SK-N-SH (cell line): ENCODE results near the gene ST7. TPM values are rescaled to one million over a fixed set of nuclear protein-coding genes. Genes with fewer than 3 reads are reported as not detected.
A peak's percentile ranks its signal among the peaks of the same experiment; 100 is the strongest.

Source experiments
- CTCF ChIA-PET: fragments of 300-600, 350-600 bp; formaldehyde crosslinking; extraction: SDS; loops from one replicate; lab custom pipeline; 2021; lab: Yijun Ruan, JAX
- POLR2A ChIA-PET: fragments of 350-600 bp; sonication (Branson Sonifier 250); formaldehyde crosslinking; extraction: SDS; loops from one replicate; lab custom pipeline; 2020; ENCODE audit warnings: antibody characterized with exemption, inconsistent platforms; lab: Yijun Ruan, JAX
- DNase-seq: peaks from one replicate; pipeline ENCODE4 v3.0.0; 2012
- H2AFZ ChIP-seq: fragments of 200-600 bp; sonication (generic); 2 replicates; pipeline ENCODE4 v1.8.1; 2016; ENCODE audit warnings: antibody characterized with exemption, mild to moderate bottlenecking, low read depth
- H3F3A ChIP-seq: fragments of 200-600 bp; sonication (generic); replicated peaks from 2 replicates; pipeline ENCODE3; 2016; ENCODE audit warnings: antibody characterized with exemption, mild to moderate bottlenecking; ENCODE audit not compliant: insufficient read depth
- H3K27ac ChIP-seq, 2 experiments: fragments of 200-500 bp in 1 of 2; fragments of 200-600 bp in 1 of 2; sonication (Bioruptor generic) in 1 of 2; sonication (generic), shearing (Covaris generic) in 1 of 2; 2 replicates each; pipeline versions ENCODE4 v1.5.1 to v1.6.1; 2014 to 2016; ENCODE audit warnings: low read depth in 2 of 2, inconsistent platforms in 1 of 2, low read length in 1 of 2, mild to moderate bottlenecking in 1 of 2, mixed read lengths in 1 of 2
- H3K27me3 ChIP-seq: fragments of 200-600 bp; sonication (generic), shearing (Covaris generic); 2 replicates; pipeline ENCODE4 v1.6.1; 2016; ENCODE audit warnings: mixed run types; ENCODE audit not compliant: insufficient read depth
- H3K36me3 ChIP-seq, 2 experiments: fragments of 200-500 bp in 1 of 2; fragments of 200-600 bp in 1 of 2; sonication (Bioruptor generic) in 1 of 2; sonication (generic) in 1 of 2; replicated peaks in 1 of 2; 2 replicates each; pipeline versions ENCODE3 to v1.5.1; 2014 to 2016; ENCODE audit warnings: low read length in 1 of 2, mild to moderate bottlenecking in 1 of 2; ENCODE audit not compliant: insufficient read depth in 2 of 2, control insufficient read depth in 1 of 2
- H3K4me1 ChIP-seq, 2 experiments: fragments of 200-500 bp in 1 of 2; fragments of 200-600 bp in 1 of 2; sonication (Bioruptor generic) in 1 of 2; sonication (generic), shearing (Covaris generic) in 1 of 2; 2 replicates each; pipeline versions ENCODE4 v1.5.1 to v1.6.1; 2014 to 2016; ENCODE audit warnings: low read depth in 1 of 2, low read length in 1 of 2, mixed run types in 1 of 2; ENCODE audit not compliant: insufficient read depth in 2 of 2, control insufficient read depth in 1 of 2
- H3K4me2 ChIP-seq: fragments of 200-600 bp; sonication (generic), shearing (Covaris generic); 2 replicates; pipeline ENCODE4 v1.6.1; 2017; ENCODE audit warnings: mixed run types
- H3K4me3 ChIP-seq, 2 experiments: fragments of 200-500 bp in 1 of 2; fragments of 200-600 bp in 1 of 2; sonication (Bioruptor generic) in 1 of 2; sonication (generic), shearing (Covaris generic) in 1 of 2; 2 replicates each; pipeline versions ENCODE4 v1.5.1 to v1.8.1; 2014 to 2016; ENCODE audit warnings: low read depth in 2 of 2, inconsistent platforms in 1 of 2, low read length in 1 of 2, mild to moderate bottlenecking in 1 of 2, mixed read lengths in 1 of 2, moderate library complexity in 1 of 2
- H3K79me2 ChIP-seq: fragments of 200-600 bp; sonication (generic); 2 replicates; pipeline ENCODE4 v1.8.1; 2017; ENCODE audit warnings: mild to moderate bottlenecking; ENCODE audit not compliant: insufficient read depth
- H3K9ac ChIP-seq: fragments of 200-600 bp; sonication (generic); 2 replicates; pipeline ENCODE4 v1.6.1; 2017; ENCODE audit warnings: mixed run types
- H3K9me2 ChIP-seq: fragments of 200-600 bp; sonication (generic); 2 replicates; pipeline ENCODE4 v1.6.1; 2017; ENCODE audit warnings: mixed run types
- H3K9me3 ChIP-seq: fragments of 200-600 bp; sonication (generic); 2 replicates; pipeline ENCODE4 v1.6.1; 2017; ENCODE audit warnings: mixed run types, mild to moderate bottlenecking, moderate library complexity
- H4K20me1 ChIP-seq: fragments of 200-600 bp; sonication (generic); 2 replicates; pipeline ENCODE4 v1.6.1; 2017; ENCODE audit warnings: mild to moderate bottlenecking, mixed run types; ENCODE audit not compliant: insufficient read depth
- CHD2 ChIP-seq: fragments of 150-350 bp; IDR thresholded peaks from 2 replicates; pipeline ENCODE4 v1.6.1; 2018; ENCODE audit warnings: low read length; ENCODE audit not compliant: partially characterized antibody
- CTCF ChIP-seq: fragments of 200-600 bp; sonication (generic); IDR thresholded peaks from 2 replicates; pipeline ENCODE4 v1.6.1; 2017; ENCODE audit warnings: antibody characterized with exemption, mild to moderate bottlenecking, moderate library complexity
- ELF1 ChIP-seq: IDR thresholded peaks from 2 replicates; pipeline ENCODE4 v1.4.0; 2012
- FOSL2 ChIP-seq: IDR thresholded peaks from 2 replicates; pipeline ENCODE4 v1.4.0; 2012; ENCODE audit warnings: low read depth, mild to moderate bottlenecking, moderate library complexity, borderline replicate concordance
- FOXM1 ChIP-seq: IDR thresholded peaks from 2 replicates; pipeline ENCODE4 v1.4.0; 2012; ENCODE audit warnings: low read depth, mild to moderate bottlenecking
- GABPA ChIP-seq: IDR thresholded peaks from 2 replicates; pipeline ENCODE4 v1.4.0; 2012; ENCODE audit warnings: low read depth, mild to moderate bottlenecking
- GATA2 ChIP-seq: sonication (generic); formaldehyde crosslinking; IDR thresholded peaks from 2 replicates; pipeline ENCODE4 v1.5.0; 2020; ENCODE audit warnings: mild to moderate bottlenecking, missing genetic modification reagents
- NFIC ChIP-seq: IDR thresholded peaks from 2 replicates; pipeline ENCODE4 v1.4.0; 2012; ENCODE audit warnings: borderline replicate concordance
- NRF1 ChIP-seq: IDR thresholded peaks from 2 replicates; pipeline ENCODE4 v1.6.1; 2012; ENCODE audit warnings: low read depth, mild to moderate bottlenecking, low read length
- RAD21 ChIP-seq: IDR thresholded peaks from 2 replicates; pipeline ENCODE4 v1.6.1; 2012; ENCODE audit warnings: mild to moderate bottlenecking, low read length
- RCOR1 ChIP-seq: fragments of 150-350 bp; IDR thresholded peaks from 2 replicates; pipeline ENCODE4 v1.6.1; 2017; ENCODE audit warnings: antibody characterized with exemption, low read length
- RFX5 ChIP-seq: IDR thresholded peaks from 2 replicates; pipeline ENCODE4 v1.6.1; 2012; ENCODE audit warnings: mild to moderate bottlenecking, improper control_type of control experiment, low read length
- RXRA ChIP-seq: IDR thresholded peaks from 2 replicates; pipeline ENCODE4 v1.4.0; 2012; ENCODE audit warnings: low read depth, mild to moderate bottlenecking, borderline replicate concordance
- SIN3A ChIP-seq: IDR thresholded peaks from 2 replicates; pipeline ENCODE4 v1.6.1; 2012; ENCODE audit warnings: low read depth, mild to moderate bottlenecking, low read length, moderate library complexity, borderline replicate concordance
- SMC3 ChIP-seq: IDR thresholded peaks from 2 replicates; pipeline ENCODE4 v1.6.1; 2012; ENCODE audit warnings: low read depth, low read length, improper control_type of control experiment
- TCF12 ChIP-seq: IDR thresholded peaks from 2 replicates; pipeline ENCODE4 v1.4.0; 2012
- YY1 ChIP-seq: IDR thresholded peaks from 2 replicates; pipeline ENCODE4 v1.4.0; 2012; ENCODE audit warnings: low read depth, mild to moderate bottlenecking
- WGBS: methylation state at CpG from one replicate; pipeline ENCODE4 v1.1.6; 2017; ENCODE audit warnings: low lambda C conversion rate; 5-methylcytosine and 5-hydroxymethylcytosine counted together
- polyA plus RNA-seq, 3 experiments: library from polyadenylated mRNA; depleted of rRNA; stranded (reverse); fragments of >200 nt; gene quantifications; 2 replicates each; pipeline ENCODE4 v1.2.3, GENCODE V29; 2012
- TF ChIP-seq, protein P1 (sequence below): IDR thresholded peaks from 2 replicates; pipeline ENCODE4 v1.4.0; 2012; ENCODE audit warnings: low read depth, borderline replicate concordance
- TF ChIP-seq, protein P2 (sequence below): IDR thresholded peaks from 2 replicates; pipeline ENCODE4 v1.4.0; 2012; ENCODE audit warnings: low read depth

Gene ST7
- polyA plus RNA-seq, 1 of the 3 experiments (the other 2 are of a cell fraction): 23.5 TPM

GRCh38 chr7:117017702-117018266, 64.5 kb downstream of the ST7 start:
- 66% methylated on average over 4 of the region's 4 CpGs for WGBS
- no peaks in the 10 kb centered on the region for H3K9me2 ChIP-seq
- DNase-seq: no peak

GRCh38 chr7:117018713-117019112, 65.4 kb downstream of the ST7 start:
- no peaks in the 10 kb centered on the region for H3K9me2 ChIP-seq
- ChIA-PET POLR2A (no interaction called here), CTCF (interaction anchor here (0.7 to 5.5 kb wide), 5 partner anchors 17 to 111 kb away, joined by 3 to 54 read pairs (median 10); no protein-coding TSS in a partner anchor)
- H3K36me3 ChIP-seq: no peaks in the 10 kb centered on the region
- peaks cover 36% of the 10 kb centered on the region for H3K79me2 ChIP-seq
- H3K9me3 ChIP-seq: no peaks in the 10 kb centered on the region
- H2AFZ ChIP-seq: no peak overlapping the region
- no peak overlapping the region for H3K4me3 ChIP-seq
- no peaks in the 10 kb centered on the region for H3K27me3 ChIP-seq
- TF ChIP-seq, protein P1, sequence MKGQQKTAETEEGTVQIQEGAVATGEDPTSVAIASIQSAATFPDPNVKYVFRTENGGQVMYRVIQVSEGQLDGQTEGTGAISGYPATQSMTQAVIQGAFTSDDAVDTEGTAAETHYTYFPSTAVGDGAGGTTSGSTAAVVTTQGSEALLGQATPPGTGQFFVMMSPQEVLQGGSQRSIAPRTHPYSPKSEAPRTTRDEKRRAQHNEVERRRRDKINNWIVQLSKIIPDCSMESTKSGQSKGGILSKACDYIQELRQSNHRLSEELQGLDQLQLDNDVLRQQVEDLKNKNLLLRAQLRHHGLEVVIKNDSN: no peak
- DNase-seq: no peak
- 100% methylated on average over 1 of the region's 1 CpG for WGBS
- no peak overlapping the region for H3K9ac ChIP-seq
- no peaks in the 10 kb centered on the region for H4K20me1 ChIP-seq
- peaks cover 19 to 40% of the 10 kb centered on the region in 2 experiments; a peak in 3 of 4 replicates for H3K4me1 ChIP-seq
- no peak overlapping the region for H3K4me2 ChIP-seq
- H3F3A ChIP-seq: peaks cover 4% of the 10 kb centered on the region
- H3K27ac ChIP-seq: no peak overlapping the region

More at GRCh38 chr7:117017702-117018266, 64.5 kb downstream of the ST7 start:
- no peak overlapping the region for H2AFZ ChIP-seq
- H3K36me3 ChIP-seq: no peaks in the 10 kb centered on the region
- no peak overlapping the region for H3K4me3 ChIP-seq
- no peaks in the 10 kb centered on the region for H4K20me1 ChIP-seq
- H3F3A ChIP-seq: peaks cover 4% of the 10 kb centered on the region
- H3K79me2 ChIP-seq: peaks cover 31% of the 10 kb centered on the region
- no peaks in the 10 kb centered on the region for H3K27me3 ChIP-seq
- ChIA-PET POLR2A (no interaction called here), CTCF (interaction anchor here (1.9 kb wide), 1 partner anchor 29 kb away, joined by 8 read pairs; no protein-coding TSS in a partner anchor)
- peaks cover 19 to 35% of the 10 kb centered on the region in 2 experiments; a peak in 3 of 4 replicates for H3K4me1 ChIP-seq
- H3K4me2 ChIP-seq: no peak overlapping the region
- H3K27ac ChIP-seq: no peak overlapping the region
- TF ChIP-seq RXRA (no peak), NFIC (no peak), TCF12 (no peak), NRF1 (no peak), SIN3A (no peak)
- TF ChIP-seq, protein P2, sequence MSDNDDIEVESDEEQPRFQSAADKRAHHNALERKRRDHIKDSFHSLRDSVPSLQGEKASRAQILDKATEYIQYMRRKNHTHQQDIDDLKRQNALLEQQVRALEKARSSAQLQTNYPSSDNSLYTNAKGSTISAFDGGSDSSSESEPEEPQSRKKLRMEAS: no peak
- no peak overlapping the region for H3K9ac ChIP-seq
- H3K9me3 ChIP-seq: no peaks in the 10 kb centered on the region

- H3K9me3 ChIP-seq: no peaks in the 10 kb centered on the region
- no peaks in the 10 kb centered on the region for H3K36me3 ChIP-seq
- ChIA-PET CTCF (interaction anchor here (0.7 to 5.5 kb wide), 7 partner anchors 17 to 110 kb away, joined by 3 to 54 read pairs (median 6); no protein-coding TSS in a partner anchor), POLR2A (interaction anchor here (0.7 kb wide), 1 partner anchor 131 kb away, joined by 3 read pairs; no protein-coding TSS in a partner anchor)
- 96% methylated on average over 2 of the region's 2 CpGs for WGBS
- peak overlapping the region; percentile 80; the same call in 1 of the 2 replicates for H3K4me2 ChIP-seq
- H3K4me3 ChIP-seq: no peak overlapping the region; a peak in 1 of 4 replicates
- peaks cover 36% of the 10 kb centered on the region for H3K79me2 ChIP-seq
- H3K27me3 ChIP-seq: no peaks in the 10 kb centered on the region
- H2AFZ ChIP-seq: peak overlapping the region; percentile 73; the same call in 1 of the 2 replicates
- H3K9me2 ChIP-seq: no peaks in the 10 kb centered on the region
- no peaks in the 10 kb centered on the region for H4K20me1 ChIP-seq
- peak overlapping the region; percentile 68; the same call in 1 of the 2 replicates for H3K9ac ChIP-seq
- no peak for DNase-seq
- H3K4me1 ChIP-seq: peaks cover 13 to 39% of the 10 kb centered on the region in 2 experiments; a peak in 3 of 4 replicates
- H3F3A ChIP-seq: peaks cover 4% of the 10 kb centered on the region
- peak overlapping the region; percentile 84 to 86; a peak in 3 of 4 replicates for H3K27ac ChIP-seq
- TF ChIP-seq TCF12 (no peak), RCOR1 (no peak), RAD21 (no peak), SMC3 (no peak), CTCF (no peak), FOSL2 (no peak), FOXM1 (no peak), GABPA (no peak), NRF1 (no peak), ELF1 (no peak), RFX5 (no peak), GATA2 (CRISPR knock-in tag) (no peak), YY1 (no peak), CHD2 (no peak), SIN3A (no peak), NFIC (no peak)
Measured at GRCh38 chr7:117019287-117019686, 66.0 kb downstream of the ST7 start.
